Measurements from ENCODE around the gene C1orf174.

Gene C1orf174

GRCh38 chr1:3868464-3869006 lies 31.5 kb downstream of the C1orf174 start:
- no peak for DNase-seq (ENCODE audit: low read depth)

GRCh38 chr1:3865606-3866160 lies 34.4 kb downstream of the C1orf174 start:
- no peak for DNase-seq (ENCODE audit: low read depth)

GRCh38 chr1:3864884-3865283 lies 35.2 kb downstream of the C1orf174 start:
- DNase-seq (ENCODE audit: low read depth): no peak

GRCh38 chr1:3863231-3863935 lies 36.7 kb downstream of the C1orf174 start:
- no peak for DNase-seq (ENCODE audit: low read depth)

- DNase-seq (ENCODE audit: low read depth): peak; percentile 31
Measured at GRCh38 chr1:3858231-3858981, 41.7 kb downstream of the C1orf174 start.

- no peak for DNase-seq (ENCODE audit: low read depth)
Measured at GRCh38 chr1:3857791-3858129, 42.3 kb downstream of the C1orf174 start.

- peak; percentile 89 for DNase-seq (ENCODE audit: low read depth)
Measured at GRCh38 chr1:3856923-3857790, 42.9 kb downstream of the C1orf174 start, which contains the start of the genes CEP104 and DFFB. TSS of gene CEP104 (minus strand) at chr1:3857211. CDS start at chr1:3852407, 4,804 bp downstream. TSS of gene DFFB (plus strand) at chr1:3857476. CDS start at chr1:3857604, 128 bp downstream.

GRCh38 chr1:3852711-3853485 lies 47.2 kb downstream of the C1orf174 start:
- DNase-seq (ENCODE audit: low read depth): no peak

- no peak for DNase-seq (ENCODE audit: low read depth)
Measured at GRCh38 chr1:3852091-3852490, 48.0 kb downstream of the C1orf174 start.

- DNase-seq (ENCODE audit: low read depth): no peak
Measured at GRCh38 chr1:3851292-3851691, 48.8 kb downstream of the C1orf174 start.

- no peak for DNase-seq (ENCODE audit: low read depth)
Measured at GRCh38 chr1:3850857-3851256, 49.2 kb downstream of the C1orf174 start.

- DNase-seq (ENCODE audit: low read depth): no peak
Measured at GRCh38 chr1:3847081-3847480, 53.0 kb downstream of the C1orf174 start.

GRCh38 chr1:3846541-3846940 lies 53.5 kb downstream of the C1orf174 start:
- DNase-seq (ENCODE audit: low read depth): no peak

- DNase-seq (ENCODE audit: low read depth): no peak
Measured at GRCh38 chr1:3842912-3843311, 57.2 kb downstream of the C1orf174 start.

- DNase-seq (ENCODE audit: low read depth): no peak
Measured at GRCh38 chr1:3841491-3841890, 58.6 kb downstream of the C1orf174 start.

All from amniotic epithelial cell (primary cell).